Esophagus muscularis mucosa (tissue), 4 donors: ENCODE data around the gene HLA-C. TPM values are rescaled to one million over a fixed set of nuclear protein-coding genes. Genes with fewer than 3 reads are reported as not detected.

Experiments
- DNase-seq: peaks from one replicate; pipeline ENCODE4 v3.0.0-alpha.2; 2017; ENCODE audit errors: extremely low spot score
- H3K27ac ChIP-seq, 4 donors: fragments of 200-600 bp; sonication (generic); replicated peaks in 1 of 4; 1 replicate in 3 of 4; 2 replicates in 1 of 4; pipeline ENCODE4 v1.5.1; 2016 to 2019; ENCODE audit warnings: mild to moderate bottlenecking in 1 of 4
- H3K27me3 ChIP-seq, 4 donors: fragments of 200-600 bp; sonication (generic); one replicate each; pipeline versions ENCODE4 v1.5.1 to v1.6.0; 2016 to 2019
- H3K36me3 ChIP-seq, 4 donors: fragments of 200-600 bp; sonication (generic); one replicate each; pipeline ENCODE4 v1.5.1; 2016 to 2019
- H3K4me1 ChIP-seq, 4 donors: fragments of 200-600 bp; sonication (generic); one replicate each; pipeline ENCODE4 v1.5.1; 2016 to 2019
- H3K4me3 ChIP-seq, 4 donors: fragments of 200-600 bp; sonication (generic); 1 replicate in 2 of 4; 2 replicates in 2 of 4; pipeline ENCODE4 v1.5.1; 2016 to 2019; ENCODE audit warnings: mild to moderate bottlenecking in 4 of 4, moderate library complexity in 1 of 4
- H3K9me3 ChIP-seq, 4 donors: fragments of 200-600 bp; sonication (generic); 1 replicate in 3 of 4; 2 replicates in 1 of 4; pipeline ENCODE4 v1.5.1; 2016 to 2019
- EP300 ChIP-seq: sonication (generic); formaldehyde crosslinking; IDR thresholded peaks from one replicate; pipeline ENCODE4 v1.6.1; 2017; ENCODE audit warnings: antibody characterized with exemption
- POLR2A ChIP-seq: fragments of 450-650 bp; IDR thresholded peaks from one replicate; pipeline ENCODE4 v1.6.1; 2017; ENCODE audit warnings: antibody characterized with exemption, moderate library complexity, mild to moderate bottlenecking, low read depth
- POLR2AphosphoS5 ChIP-seq, 2 donors: sonication (generic); formaldehyde crosslinking; IDR thresholded peaks; one replicate each; pipeline ENCODE4 v1.6.1; 2017; ENCODE audit warnings: antibody characterized with exemption in 2 of 2
- WGBS: methylation state at CpG from one replicate; pipeline ENCODE4 v1.1.5; 2018; 5-methylcytosine and 5-hydroxymethylcytosine counted together
- intact Hi-C: fragments of 100-400 bp; cut with DNase I; formaldehyde crosslinking; loops from one replicate; pipeline ENCODE4 v1.15.1; 2023
- total RNA-seq, 4 donors: library from RNA; depleted of rRNA; stranded (reverse); fragments of >200 nt; gene quantifications; one replicate each; pipeline versions ENCODE4 v1.1.0 to v1.2.1, GENCODE V29; 2016
- TF ChIP-seq, protein P1 (sequence below), 3 experiments: fragments of 200-600 bp in 2 of 3; fragments of 450-650 bp in 1 of 3; sonication (generic) in 2 of 3; IDR thresholded peaks; one replicate each; pipeline ENCODE4 v1.5.1; 2017 to 2019; ENCODE audit warnings: antibody characterized with exemption in 3 of 3, mild to moderate bottlenecking in 2 of 3, moderate library complexity in 1 of 3

The HLA-C gene
- total RNA-seq, 4 donors from 2014 or later, result 251 to 549 (median 296) TPM

DNA sequence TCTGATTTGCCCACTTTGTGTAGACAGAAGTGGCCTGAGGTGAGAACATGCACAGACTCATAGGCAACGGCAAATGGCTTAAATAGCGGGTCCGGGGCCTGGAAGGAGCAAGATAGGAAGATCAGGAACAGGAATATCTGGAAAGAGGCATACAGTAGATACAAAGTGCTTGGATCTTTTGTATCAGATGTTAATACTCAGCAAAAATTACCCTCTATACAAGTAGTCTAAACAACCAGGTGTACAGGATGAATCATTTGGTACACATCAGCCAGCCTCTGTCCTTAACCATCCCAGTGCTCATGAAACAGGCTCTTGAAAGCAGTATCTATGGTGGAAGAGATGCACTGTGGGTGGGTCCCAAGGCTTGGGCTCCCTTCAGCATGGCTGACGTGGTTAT, 28.9 kb upstream of the HLA-C start:
- H3K27ac ChIP-seq, result no peak overlapping the region
- no peaks in the 10 kb centered on the region for H3K36me3 ChIP-seq
- 68% methylated on average over 4 of the region's 4 CpGs for WGBS
- DNase-seq, result no peak
- intact Hi-C loops, result no loop called here
- TF ChIP-seq POLR2AphosphoS5 (IDR thresholded peaks at IDR 0.05), result no peak
- TF ChIP-seq POLR2A, result no peak
- TF ChIP-seq, protein P1, sequence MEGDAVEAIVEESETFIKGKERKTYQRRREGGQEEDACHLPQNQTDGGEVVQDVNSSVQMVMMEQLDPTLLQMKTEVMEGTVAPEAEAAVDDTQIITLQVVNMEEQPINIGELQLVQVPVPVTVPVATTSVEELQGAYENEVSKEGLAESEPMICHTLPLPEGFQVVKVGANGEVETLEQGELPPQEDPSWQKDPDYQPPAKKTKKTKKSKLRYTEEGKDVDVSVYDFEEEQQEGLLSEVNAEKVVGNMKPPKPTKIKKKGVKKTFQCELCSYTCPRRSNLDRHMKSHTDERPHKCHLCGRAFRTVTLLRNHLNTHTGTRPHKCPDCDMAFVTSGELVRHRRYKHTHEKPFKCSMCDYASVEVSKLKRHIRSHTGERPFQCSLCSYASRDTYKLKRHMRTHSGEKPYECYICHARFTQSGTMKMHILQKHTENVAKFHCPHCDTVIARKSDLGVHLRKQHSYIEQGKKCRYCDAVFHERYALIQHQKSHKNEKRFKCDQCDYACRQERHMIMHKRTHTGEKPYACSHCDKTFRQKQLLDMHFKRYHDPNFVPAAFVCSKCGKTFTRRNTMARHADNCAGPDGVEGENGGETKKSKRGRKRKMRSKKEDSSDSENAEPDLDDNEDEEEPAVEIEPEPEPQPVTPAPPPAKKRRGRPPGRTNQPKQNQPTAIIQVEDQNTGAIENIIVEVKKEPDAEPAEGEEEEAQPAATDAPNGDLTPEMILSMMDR (IDR thresholded peaks at IDR 0.05), result no peak
- TF ChIP-seq EP300, result no peak
- no peaks in the 10 kb centered on the region for H3K4me1 ChIP-seq
- peaks cover 0 to 5% (median 0%) of the 10 kb centered on the region in 4 donors for H3K9me3 ChIP-seq
- H3K27me3 ChIP-seq, result peaks cover 0 to 17% (median 0%) of the 10 kb centered on the region in 4 donors
- H3K4me3 ChIP-seq, result no peak overlapping the region

DNA sequence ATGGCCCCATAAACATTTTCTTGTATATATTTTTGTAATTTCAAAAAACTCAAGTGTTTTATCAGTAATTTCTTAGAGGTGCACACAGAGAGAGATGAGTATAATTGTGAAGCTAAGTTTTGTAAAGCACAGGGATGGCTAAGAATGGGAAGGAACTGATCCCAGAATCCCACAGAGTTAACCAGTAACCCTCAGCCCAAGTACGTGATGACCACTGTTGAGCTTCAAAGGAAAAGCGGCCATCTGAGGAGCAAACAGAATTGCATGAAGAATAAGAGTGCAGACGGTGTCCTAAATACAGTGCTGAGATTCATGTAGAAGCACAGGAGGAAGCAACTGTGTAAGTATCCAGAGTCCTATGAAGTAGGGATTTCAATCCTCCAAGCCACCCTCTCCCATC, 28.1 kb upstream of the HLA-C start:
- intact Hi-C loops, result no loop called here
- WGBS, result 71% methylated on average over 3 of the region's 3 CpGs

DNA sequence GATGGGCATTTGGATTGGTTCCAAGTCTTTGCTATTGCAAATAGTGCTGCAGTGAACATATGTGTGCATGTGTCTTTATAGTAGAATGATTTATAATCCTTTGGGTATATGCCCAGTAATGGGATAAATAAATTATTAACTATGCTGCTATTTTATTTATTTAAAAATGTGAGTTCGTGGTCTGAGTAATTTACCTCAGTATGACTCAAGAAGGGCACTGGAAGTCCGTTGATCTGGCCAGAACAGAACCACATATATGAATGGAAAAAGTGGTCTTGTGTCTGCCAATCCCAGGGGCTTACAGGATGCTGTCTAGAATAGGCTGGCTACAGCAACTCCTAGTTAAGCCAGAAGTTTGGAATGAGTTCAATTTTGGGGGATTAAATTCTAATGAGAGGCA, 27.6 kb upstream of the HLA-C start:
- 17% methylated on average over 2 of the region's 2 CpGs for WGBS
- H3K36me3 ChIP-seq, result no peaks in the 10 kb centered on the region
- TF ChIP-seq EP300 (no peak), POLR2A (no peak)
- TF ChIP-seq, protein P1 (IDR thresholded peaks at IDR 0.05), result no peak

More for the DNA sequence above, 28.1 kb upstream of the HLA-C start:
- Histone ChIP-seq H3K4me3 (no peak overlapping the region), H3K4me1 (no peaks in the 10 kb centered on the region), H3K27ac (no peak overlapping the region), H3K27me3 (peaks cover 0 to 18% (median under 1%) of the 10 kb centered on the region in 4 donors), H3K9me3 (peaks cover 0 to 5% (median 0%) of the 10 kb centered on the region in 4 donors), H3K36me3 (no peaks in the 10 kb centered on the region)
- TF ChIP-seq EP300 (no peak), POLR2AphosphoS5 (IDR thresholded peaks at IDR 0.05) (no peak), POLR2A (no peak)
- TF ChIP-seq, protein P1 (IDR thresholded peaks at IDR 0.05), result no peak
- no peak for DNase-seq

DNA sequence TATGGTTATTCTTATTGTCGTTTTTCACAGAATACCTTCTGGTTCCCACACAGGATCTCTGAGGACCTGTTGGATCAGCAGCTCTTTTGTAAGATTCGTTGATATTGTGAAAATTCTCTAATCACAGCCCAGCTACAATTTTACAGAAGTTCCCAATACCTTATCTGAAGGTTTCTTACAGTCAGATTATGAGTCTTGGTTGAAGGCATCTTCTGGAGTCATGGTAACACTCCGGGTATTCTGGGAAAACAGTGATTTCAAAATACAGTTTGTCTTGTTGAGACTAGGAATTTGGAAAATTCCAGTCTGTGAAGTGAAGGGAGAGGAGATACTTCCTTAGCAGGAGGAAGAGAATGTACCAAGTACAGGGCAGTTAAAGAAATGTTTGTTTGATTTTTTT, 22.2 kb upstream of the HLA-C start:
- DNase-seq, result no peak
- H3K27ac ChIP-seq, result no peak overlapping the region
- 55% methylated on average over 3 of the region's 3 CpGs for WGBS
- peaks cover 0 to 42% (median 2%) of the 10 kb centered on the region in 4 donors for H3K27me3 ChIP-seq
- H3K36me3 ChIP-seq, result no peaks in the 10 kb centered on the region
- TF ChIP-seq, protein P1 (IDR thresholded peaks at IDR 0.05), result no peak
- TF ChIP-seq EP300, result no peak
- no peak for TF ChIP-seq POLR2AphosphoS5 (IDR thresholded peaks at IDR 0.05)
- no peak for TF ChIP-seq POLR2A
- H3K9me3 ChIP-seq, result peaks cover 0 to 5% (median 0%) of the 10 kb centered on the region in 4 donors
- intact Hi-C loops, result no loop called here
- H3K4me1 ChIP-seq, result no peaks in the 10 kb centered on the region
- no peak overlapping the region for H3K4me3 ChIP-seq

More for the DNA sequence above, 27.6 kb upstream of the HLA-C start:
- intact Hi-C loops, result no loop called here
- H3K9me3 ChIP-seq, result peaks cover 0 to 5% (median 0%) of the 10 kb centered on the region in 4 donors
- peaks cover 0 to 22% (median 2%) of the 10 kb centered on the region in 4 donors for H3K27me3 ChIP-seq
- DNase-seq, result no peak
- H3K27ac ChIP-seq, result no peak overlapping the region
- no peaks in the 10 kb centered on the region for H3K4me1 ChIP-seq
- H3K4me3 ChIP-seq, result no peak overlapping the region

DNA sequence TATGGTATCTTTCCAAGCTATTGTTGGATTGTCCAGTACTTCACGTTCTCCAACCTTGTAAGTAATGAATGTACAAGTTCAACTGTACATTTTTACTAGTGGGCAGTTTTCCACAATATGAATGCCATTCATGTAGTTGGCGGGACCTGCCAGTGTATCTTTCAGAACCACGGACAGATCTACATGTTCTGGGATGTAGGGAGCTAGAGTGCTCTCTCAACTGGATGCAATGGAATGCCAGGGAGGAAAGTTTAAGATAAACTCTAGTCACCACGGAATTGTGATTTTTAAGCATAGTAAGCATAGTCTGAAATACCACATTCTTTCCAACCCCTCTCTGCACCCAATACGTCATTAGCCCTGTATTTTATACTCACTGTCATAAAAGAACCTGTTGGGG, 21.5 kb upstream of the HLA-C start:
- no peak for DNase-seq

More for the DNA sequence above, 21.5 kb upstream of the HLA-C start:
- no peak overlapping the region for H3K4me3 ChIP-seq
- no peaks in the 10 kb centered on the region for H3K36me3 ChIP-seq
- TF ChIP-seq, protein P1 (IDR thresholded peaks at IDR 0.05), result no peak
- TF ChIP-seq EP300, result no peak
- TF ChIP-seq POLR2AphosphoS5 (IDR thresholded peaks at IDR 0.05), result no peak
- no peak for TF ChIP-seq POLR2A
- intact Hi-C loops, result no loop called here
- H3K27me3 ChIP-seq, result peaks cover 0 to 39% (median 2%) of the 10 kb centered on the region in 4 donors
- no peaks in the 10 kb centered on the region for H3K4me1 ChIP-seq
- 31% methylated on average over 5 of the region's 5 CpGs for WGBS
- no peak overlapping the region for H3K27ac ChIP-seq
- peaks cover 0 to 4% (median 0%) of the 10 kb centered on the region in 4 donors for H3K9me3 ChIP-seq
